Bronchial epithelial cell (primary cell): ENCODE results near the gene KLRC4. TPM values are rescaled to one million over a fixed set of nuclear protein-coding genes. Genes with fewer than 3 reads are reported as not detected.
A peak's percentile ranks its signal among the peaks of the same experiment; 100 is the strongest.
"Not testable (repeated sequence)": the region's sequence is repeated elsewhere in the genome, so short reads cannot be mapped to it uniquely, and the experiment has no call there.

Source experiments
- DNase-seq: peaks from one replicate; pipeline ENCODE4 v3.0.0-alpha.2; 2010; ENCODE audit warnings: low read depth
- FAIRE-seq: peaks from 2 replicates; lab custom pipeline; 2011; peaks lifted over from hg19 to GRCh38; lab: Jason Lieb, UNC
- H3K27me3 ChIP-seq: 2 replicates; pipeline ENCODE4 v1.5.1; 2011; ENCODE audit warnings: low read length; ENCODE audit not compliant: control insufficient read depth, insufficient read depth
- H3K36me3 ChIP-seq: 2 replicates; pipeline ENCODE4 v1.5.1; 2011; ENCODE audit warnings: low read length; ENCODE audit not compliant: control insufficient read depth, insufficient read depth
- H3K4me3 ChIP-seq: 2 replicates; pipeline ENCODE4 v1.5.1; 2011; ENCODE audit warnings: mild to moderate bottlenecking, low read depth, low read length, control low read depth
- total RNA-seq: library from RNA; depleted of rRNA; stranded (reverse); fragments of >200 nt; gene quantifications from 2 replicates; pipeline ENCODE4 v1.2.1, GENCODE V29; 2014
- TF ChIP-seq, protein P1 (sequence below): IDR thresholded peaks from 2 replicates; pipeline ENCODE4 v1.5.1; 2011; ENCODE audit warnings: mild to moderate bottlenecking, moderate library complexity, low read length, control low read depth, inconsistent platforms; ENCODE audit not compliant: insufficient read depth, severe bottlenecking

The KLRC4 gene
- total RNA-seq, 1 donor from 2014 or later: not detected

DNA sequence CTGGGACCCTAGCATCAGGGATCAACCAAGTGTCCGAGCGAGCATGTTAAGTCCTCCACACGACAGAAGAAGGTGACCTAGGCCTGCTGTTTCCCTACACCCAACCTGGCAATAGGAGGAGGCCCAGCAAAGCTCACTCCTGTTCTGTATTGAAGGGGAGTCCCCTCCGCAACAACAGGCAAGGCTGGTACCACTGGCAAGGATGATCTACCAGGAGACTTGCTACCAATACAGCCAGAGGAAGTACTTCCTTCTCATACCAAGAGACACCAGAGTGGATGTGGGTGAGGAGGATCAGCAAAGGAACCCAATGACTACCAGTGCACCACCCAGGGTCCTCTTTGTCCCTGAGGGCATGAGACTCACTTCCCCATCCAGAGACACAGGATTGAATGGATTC is 38.7 kb upstream of the KLRC4 start:
- FAIRE-seq: peak; percentile 23
- Histone ChIP-seq H3K36me3 (no peaks in the 10 kb centered on the region), H3K4me3 (no peak overlapping the region), H3K27me3 (no peaks in the 10 kb centered on the region)
- DNase-seq: no peak
- TF ChIP-seq, protein P1, sequence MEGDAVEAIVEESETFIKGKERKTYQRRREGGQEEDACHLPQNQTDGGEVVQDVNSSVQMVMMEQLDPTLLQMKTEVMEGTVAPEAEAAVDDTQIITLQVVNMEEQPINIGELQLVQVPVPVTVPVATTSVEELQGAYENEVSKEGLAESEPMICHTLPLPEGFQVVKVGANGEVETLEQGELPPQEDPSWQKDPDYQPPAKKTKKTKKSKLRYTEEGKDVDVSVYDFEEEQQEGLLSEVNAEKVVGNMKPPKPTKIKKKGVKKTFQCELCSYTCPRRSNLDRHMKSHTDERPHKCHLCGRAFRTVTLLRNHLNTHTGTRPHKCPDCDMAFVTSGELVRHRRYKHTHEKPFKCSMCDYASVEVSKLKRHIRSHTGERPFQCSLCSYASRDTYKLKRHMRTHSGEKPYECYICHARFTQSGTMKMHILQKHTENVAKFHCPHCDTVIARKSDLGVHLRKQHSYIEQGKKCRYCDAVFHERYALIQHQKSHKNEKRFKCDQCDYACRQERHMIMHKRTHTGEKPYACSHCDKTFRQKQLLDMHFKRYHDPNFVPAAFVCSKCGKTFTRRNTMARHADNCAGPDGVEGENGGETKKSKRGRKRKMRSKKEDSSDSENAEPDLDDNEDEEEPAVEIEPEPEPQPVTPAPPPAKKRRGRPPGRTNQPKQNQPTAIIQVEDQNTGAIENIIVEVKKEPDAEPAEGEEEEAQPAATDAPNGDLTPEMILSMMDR: no peak

DNA sequence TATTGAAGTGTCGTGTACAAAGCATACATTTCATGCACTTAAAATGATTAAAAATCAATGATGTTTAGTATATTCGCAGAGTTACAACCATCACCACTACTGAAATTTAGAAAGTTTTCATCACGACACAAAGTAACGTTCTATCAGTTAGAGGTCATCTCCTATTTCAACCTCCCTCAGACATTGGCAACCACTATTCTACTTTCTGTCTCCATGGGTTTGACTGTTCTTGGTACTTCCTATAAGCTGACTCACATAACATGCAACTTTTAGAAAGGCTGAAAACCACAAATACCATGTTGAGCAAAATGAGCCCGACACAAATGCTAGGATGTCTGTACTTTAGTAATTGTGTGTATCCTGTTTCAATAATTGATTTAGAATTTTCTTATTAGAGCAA is 36.5 kb upstream of the KLRC4 start:
- not testable (repeated sequence) for H3K4me3 ChIP-seq, H3K36me3 ChIP-seq, FAIRE-seq, H3K27me3 ChIP-seq, DNase-seq

DNA sequence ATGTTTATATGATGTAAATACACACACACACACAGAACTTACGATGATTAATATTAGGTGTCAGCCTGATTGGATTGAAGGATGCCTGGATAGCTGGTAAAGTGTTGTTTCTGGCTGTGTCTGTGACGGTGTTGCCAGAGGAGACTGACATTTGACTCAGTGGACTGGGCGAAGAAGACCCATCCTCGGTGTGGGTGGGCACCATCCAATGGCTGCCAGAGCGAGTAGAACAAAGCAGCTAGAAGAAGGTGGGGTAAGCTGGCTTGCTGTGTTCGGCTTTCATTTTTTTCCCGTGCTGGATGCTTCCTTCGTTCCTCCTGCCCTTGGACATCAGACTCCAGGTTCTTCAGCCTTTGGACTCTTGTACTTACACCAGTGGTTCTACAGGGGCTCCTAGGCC is 31.6 kb upstream of the KLRC4 start:
- H3K36me3 ChIP-seq, FAIRE-seq, H3K4me3 ChIP-seq, H3K27me3 ChIP-seq, DNase-seq: not testable (repeated sequence)

GRCh38 chr12:10439608-10440274 is 30.2 kb upstream of the KLRC4 start:
- H3K27me3 ChIP-seq, H3K36me3 ChIP-seq, H3K4me3 ChIP-seq: not testable (repeated sequence)
- peak; percentile 72 for DNase-seq
- peak; percentile 40 for FAIRE-seq

DNA sequence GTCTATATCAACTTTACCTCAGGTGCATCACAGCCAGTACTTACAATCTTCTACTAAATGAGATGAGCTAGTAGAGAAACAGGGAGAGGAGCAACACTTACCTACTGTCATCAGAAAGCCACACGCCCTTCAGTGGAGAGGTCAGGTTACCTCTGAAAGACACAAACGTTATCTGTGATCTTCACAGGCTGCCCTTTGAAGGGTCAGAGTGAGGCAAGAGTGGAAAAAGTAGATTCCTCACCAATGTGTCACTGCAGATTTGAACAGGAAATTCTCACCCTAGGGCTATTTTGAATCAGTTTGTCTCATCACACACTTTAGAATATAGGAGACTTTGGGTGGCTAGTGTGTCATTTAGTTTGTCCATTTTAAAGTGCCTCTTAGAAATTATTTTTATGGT is 28.0 kb upstream of the KLRC4 start:
- DNase-seq, H3K4me3 ChIP-seq, H3K27me3 ChIP-seq, FAIRE-seq, H3K36me3 ChIP-seq: not testable (repeated sequence)

GRCh38 chr12:10435816-10436215 is 26.3 kb upstream of the KLRC4 start, which contains the start of gene KLRC2:
Gene KLRC2, minus strand, starts transcription at chr12:10436010. Its CDS starts 24 bp downstream, at chr12:10435986.
- not testable (repeated sequence) for FAIRE-seq, H3K36me3 ChIP-seq, H3K27me3 ChIP-seq, H3K4me3 ChIP-seq
- DNase-seq: peak; percentile 43

GRCh38 chr12:10430623-10431022 is 21.1 kb upstream of the KLRC4 start:
- DNase-seq, H3K27me3 ChIP-seq, H3K36me3 ChIP-seq, FAIRE-seq, H3K4me3 ChIP-seq: not testable (repeated sequence)

DNA sequence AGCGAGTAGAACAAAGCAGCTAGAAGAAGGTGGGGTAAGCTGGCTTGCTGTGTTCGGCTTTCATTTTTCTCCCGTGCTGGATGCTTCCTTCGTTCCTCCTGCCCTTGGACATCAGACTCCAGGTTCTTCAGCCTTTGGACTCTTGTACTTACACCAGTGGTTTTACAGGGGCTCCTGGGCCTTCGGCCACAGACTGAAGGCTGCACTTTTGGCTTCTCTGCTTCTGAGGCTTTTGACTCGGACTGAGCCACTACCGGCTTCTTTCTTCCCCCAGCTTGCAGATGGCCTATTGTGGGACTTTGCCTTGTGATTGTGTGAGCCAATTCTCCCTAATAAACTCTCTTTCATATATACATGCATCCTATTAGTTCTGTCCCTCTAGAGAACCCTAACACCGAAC is 16.4 kb upstream of the KLRC4 start:
- H3K36me3 ChIP-seq, DNase-seq, H3K27me3 ChIP-seq, FAIRE-seq, H3K4me3 ChIP-seq: not testable (repeated sequence)

DNA sequence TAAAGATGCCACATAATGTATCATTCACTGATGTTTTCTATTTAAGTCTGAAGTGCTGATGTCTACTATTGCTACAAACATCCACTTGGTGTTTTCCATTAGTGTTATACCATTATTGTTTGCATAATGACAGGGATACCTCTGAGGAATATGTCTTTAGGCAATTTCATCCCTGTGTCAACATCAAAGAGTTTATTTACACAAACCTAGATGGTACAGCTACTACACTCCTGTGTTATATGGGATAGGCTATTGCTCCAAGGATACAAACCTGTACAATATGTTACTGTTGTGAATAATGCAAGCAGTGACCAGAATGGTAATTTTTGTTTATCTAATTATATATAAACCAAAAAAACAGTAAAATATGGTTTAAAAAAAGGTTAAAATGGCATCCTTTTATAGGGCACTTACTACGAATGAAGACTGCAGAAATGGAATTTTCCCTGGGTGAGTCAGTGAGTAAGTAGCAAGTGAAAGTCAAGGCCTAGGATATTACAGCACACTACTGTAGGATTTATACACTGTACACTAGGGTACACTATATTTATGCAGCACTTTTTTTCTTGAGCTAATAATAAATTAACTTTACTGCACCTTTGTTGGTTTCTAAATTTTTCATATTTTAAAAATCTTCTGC is 14.8 kb upstream of the KLRC4 start:
- DNase-seq, H3K27me3 ChIP-seq, FAIRE-seq, H3K36me3 ChIP-seq, H3K4me3 ChIP-seq: not testable (repeated sequence)

DNA sequence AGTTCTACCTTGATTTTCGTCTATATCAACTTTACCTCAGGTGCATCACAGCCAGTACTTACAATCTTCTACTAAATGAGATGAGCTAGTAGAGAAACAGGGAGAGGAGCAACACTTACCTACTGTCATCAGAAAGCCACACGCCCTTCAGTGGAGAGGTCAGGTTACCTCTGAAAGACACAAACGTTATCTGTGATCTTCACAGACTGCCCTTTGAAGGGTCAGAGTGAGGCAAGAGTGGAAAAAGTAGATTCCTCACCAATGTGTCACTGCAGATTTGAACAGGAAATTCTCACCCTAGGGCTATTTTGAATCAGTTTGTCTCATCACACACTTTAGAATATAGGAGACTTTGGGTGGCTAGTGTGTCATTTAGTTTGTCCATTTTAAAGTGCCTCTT is 12.6 kb upstream of the KLRC4 start:
- not testable (repeated sequence) for DNase-seq, H3K27me3 ChIP-seq, H3K36me3 ChIP-seq, H3K4me3 ChIP-seq
- FAIRE-seq: peak; percentile 62

- not testable (repeated sequence) for H3K4me3 ChIP-seq, H3K36me3 ChIP-seq, H3K27me3 ChIP-seq, FAIRE-seq
- peak; percentile 13 for DNase-seq
Measured at GRCh38 chr12:10420334-10420733, 10.8 kb upstream of the KLRC4 start, which contains the start of gene KLRC3. Gene KLRC3, minus strand, starts transcription at chr12:10420595. Its CDS starts 45 bp downstream, at chr12:10420550.
